Fibroblast of the conjunctiva (primary cell): Measurements from ENCODE around the gene KANSL1L.
A peak's percentile ranks its signal among the peaks of the same experiment; 100 is the strongest.
"Not testable (repeated sequence)": the region's sequence is repeated elsewhere in the genome, so short reads cannot be mapped to it uniquely, and the experiment has no call there.

Experiments used
- DNase-seq: peaks from one replicate; pipeline ENCODE4 v3.0.0-alpha.2; 2010; ENCODE audit warnings: low read depth

KANSL1L gene, protein sequence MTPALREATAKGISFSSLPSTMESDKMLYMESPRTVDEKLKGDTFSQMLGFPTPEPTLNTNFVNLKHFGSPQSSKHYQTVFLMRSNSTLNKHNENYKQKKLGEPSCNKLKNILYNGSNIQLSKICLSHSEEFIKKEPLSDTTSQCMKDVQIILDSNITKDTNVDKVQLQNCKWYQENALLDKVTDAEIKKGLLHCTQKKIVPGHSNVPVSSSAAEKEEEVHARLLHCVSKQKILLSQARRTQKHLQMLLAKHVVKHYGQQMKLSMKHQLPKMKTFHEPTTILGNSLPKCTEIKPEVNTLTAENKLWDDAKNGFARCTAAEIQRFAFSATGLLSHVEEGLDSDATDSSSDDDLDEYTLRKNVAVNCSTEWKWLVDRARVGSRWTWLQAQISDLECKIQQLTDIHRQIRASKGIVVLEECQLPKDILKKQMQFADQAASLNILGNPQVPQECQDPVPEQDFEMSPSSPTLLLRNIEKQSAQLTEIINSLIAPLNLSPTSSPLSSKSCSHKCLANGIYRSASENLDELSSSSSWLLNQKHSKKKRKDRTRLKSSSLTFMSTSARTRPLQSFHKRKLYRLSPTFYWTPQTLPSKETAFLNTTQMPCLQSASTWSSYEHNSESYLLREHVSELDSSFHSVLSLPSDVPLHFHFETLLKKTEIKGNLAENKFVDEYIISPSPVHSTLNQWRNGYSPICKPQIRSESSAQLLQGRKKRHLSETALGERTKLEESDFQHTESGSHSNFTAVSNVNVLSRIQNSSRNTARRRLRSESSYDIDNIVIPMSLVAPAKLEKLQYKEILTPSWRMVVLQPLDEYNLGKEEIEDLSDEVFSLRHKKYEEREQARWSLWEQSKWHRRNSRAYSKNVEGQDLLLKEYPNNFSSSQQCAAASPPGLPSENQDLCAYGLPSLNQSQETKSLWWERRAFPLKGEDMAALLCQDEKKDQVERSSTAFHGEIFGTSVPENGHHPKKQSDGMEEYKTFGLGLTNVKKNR

DNA sequence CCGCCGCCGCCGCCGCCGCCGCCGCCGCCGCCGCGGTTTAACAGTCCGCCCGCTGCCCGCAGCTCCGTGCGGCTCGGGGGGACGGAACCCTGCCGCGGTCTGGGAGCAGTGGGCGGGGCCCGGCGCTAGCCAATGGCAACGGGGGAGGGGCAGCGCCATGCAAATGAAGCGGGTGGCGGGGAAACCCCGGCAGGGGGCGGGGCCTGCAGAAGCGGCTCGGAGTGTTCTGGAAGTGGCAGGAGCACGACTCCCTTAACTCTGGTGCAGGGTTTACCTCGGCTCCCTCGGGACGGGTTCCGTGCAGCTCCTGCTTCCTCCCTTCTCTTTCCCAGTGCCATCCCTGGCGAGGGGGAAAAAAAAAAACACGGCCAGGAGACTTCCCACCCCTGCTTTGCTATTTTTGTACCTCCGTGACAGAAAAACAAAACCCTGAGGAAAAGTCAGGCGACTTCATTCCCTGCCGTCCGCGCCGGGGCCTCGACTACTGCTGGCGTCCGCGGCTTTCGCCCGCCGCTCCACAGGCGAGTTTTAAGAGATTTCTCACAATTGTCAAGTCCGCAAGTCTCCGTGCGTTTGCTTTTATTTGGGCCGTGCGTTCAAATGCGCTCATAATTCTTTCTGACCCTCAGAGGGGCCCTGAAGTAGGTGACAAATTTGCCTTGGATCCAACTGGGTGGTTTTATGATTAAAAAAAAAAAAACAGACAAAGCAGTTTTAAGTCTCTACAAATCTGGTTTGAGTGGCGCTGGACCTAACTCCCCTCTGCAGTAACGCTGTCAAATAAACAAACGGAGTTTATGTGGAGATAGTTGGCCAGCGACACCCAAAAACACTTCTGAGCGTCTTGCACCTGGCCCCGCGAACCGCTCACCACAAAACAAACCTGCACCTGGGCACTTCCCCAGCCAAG lies at the start of gene KANSL1L:
Gene KANSL1L (minus strand): TSS at position 101 of the 910 bp plus-strand sequence. CDS start 16,827 bp downstream, outside the sequence.
- peak; percentile 92 for DNase-seq

GRCh38 chr2:210215120-210215519 lies 43.9 kb upstream of the KANSL1L start:
- no peak for DNase-seq

DNA sequence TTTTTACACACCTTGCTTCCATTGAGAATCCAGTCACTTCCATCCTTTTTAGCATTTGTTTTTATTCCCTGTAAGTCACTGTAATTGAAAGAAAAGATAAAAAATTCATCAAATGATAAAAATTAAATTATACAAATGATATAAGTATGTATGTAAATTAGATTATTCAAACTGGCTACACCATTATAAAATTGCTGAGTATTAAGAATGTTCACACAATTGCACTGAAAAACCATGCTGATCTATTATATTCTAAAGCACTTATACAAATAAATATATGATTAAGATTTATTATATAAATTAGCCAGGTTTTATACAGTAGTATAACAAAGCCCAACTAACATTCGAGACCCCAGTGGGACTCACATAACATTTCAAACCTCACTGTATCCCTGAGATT lies 39.0 kb upstream of the KANSL1L start:
- DNase-seq: no peak

GRCh38 chr2:210207929-210208328 lies 36.7 kb upstream of the KANSL1L start:
- no peak for DNase-seq

GRCh38 chr2:210203558-210203957 lies 32.3 kb upstream of the KANSL1L start:
- DNase-seq: no peak

DNA sequence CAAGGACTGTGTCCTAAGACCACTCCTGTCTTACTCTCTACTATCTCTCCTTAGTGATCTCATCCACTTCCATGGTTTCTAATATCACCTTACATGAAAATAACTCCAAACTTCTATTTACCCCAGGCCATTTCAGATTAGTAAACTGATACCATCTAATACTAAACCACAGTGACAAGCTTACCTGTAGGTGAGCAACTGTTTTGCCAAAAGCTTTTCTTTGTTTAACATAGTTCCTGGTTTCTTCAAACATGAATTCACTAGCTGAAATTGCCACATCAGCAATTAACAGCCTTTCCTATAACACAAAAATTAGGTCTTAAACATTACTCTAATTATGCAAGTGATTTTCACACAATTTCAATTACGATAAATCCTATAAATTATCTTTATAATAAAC lies 31.9 kb upstream of the KANSL1L start:
- no peak for DNase-seq

DNA sequence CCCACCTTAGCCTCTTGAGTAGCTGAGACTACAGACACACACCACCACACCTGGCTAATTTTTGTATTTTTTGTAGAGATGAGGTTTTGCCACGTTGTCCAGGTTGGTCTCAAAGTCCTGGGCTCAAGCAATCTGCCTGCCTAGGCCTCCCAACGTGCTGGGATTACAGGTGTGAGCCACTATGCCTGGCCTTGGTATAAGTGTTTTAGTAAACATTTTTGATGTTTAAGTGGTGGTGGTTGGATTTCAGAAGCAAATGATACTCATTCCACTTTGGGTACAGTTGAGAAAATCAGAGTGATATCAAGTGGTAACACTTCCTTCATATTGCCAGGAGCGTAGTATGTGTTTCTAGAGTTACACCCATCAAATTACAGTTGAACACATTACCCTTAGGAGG lies 28.6 kb upstream of the KANSL1L start:
- no peak for DNase-seq

DNA sequence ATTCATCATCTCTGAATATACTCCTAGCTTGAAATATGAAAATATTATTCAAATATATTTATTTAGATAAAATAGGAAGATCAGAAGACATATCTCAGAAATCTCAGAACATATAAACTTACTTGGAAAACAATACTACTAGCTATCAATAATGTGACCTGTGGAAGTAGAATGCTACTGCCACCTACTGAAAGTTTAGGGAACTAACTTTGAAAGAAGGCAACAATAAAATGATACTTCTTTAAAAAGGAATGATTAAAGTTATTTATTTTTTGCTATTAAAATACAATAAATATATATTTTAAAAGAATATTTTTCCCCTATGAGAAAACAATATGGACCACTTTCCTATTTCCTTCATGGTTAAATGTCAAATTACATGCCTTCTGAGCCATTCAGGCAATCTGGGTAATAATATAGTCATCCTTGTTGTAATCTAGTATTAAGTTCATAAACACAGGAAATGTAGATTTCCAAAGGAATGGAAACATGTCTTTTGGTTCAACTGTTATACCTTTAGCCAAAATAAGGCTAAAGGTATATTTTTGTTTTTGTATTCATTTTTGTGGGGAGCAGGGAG lies 28.1 kb upstream of the KANSL1L start:
- DNase-seq: peak; percentile 18

GRCh38 chr2:210198326-210198725 lies 27.1 kb upstream of the KANSL1L start:
- no peak for DNase-seq

GRCh38 chr2:210197720-210198119 lies 26.5 kb upstream of the KANSL1L start:
- DNase-seq: no peak

- DNase-seq: peak; percentile 42
Observed at GRCh38 chr2:210195101-210195852, 24.1 kb upstream of the KANSL1L start.

- DNase-seq: no peak
Observed at GRCh38 chr2:210190345-210190744, 19.1 kb upstream of the KANSL1L start.

GRCh38 chr2:210189452-210190138 lies 18.4 kb upstream of the KANSL1L start:
- DNase-seq: no peak

DNA sequence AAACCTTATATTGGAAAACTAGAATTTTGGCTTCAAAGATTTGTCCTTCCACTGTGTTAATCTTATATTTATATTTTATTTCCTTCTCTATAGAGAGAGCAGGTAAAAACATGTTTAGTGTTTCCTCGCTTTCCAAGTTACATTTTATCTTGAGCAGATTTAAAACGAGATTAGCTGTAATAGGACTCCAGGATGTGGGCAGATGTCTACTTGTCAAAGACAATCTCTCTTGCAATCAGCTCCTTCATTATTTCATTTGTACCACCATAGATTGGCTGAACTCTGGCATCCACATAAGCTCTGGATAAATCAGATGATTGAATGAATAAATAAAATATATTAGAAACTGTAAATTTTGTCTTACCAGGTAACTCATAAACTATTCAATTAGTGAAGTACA lies 17.5 kb upstream of the KANSL1L start:
- DNase-seq: no peak

DNA sequence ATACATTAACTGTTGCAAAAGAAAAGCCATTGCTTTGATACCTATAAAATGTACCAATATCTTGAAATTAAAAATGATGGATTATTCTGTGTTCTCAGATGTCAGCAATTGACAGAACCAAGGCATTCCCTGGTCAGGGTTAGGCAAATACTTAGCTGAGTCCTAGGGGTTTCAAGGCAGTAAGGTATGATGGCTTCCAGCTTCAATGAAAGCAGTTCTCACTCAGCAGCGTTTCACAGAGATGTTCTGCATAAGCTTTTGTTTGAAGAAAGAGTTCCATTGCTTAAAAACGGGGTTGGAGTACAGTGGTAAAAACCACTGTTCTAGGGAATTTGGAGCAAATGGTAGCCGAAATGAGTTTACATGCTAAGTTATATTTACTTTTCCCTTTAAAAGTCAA lies 17.0 kb upstream of the KANSL1L start:
- no peak for DNase-seq

GRCh38 chr2:210183936-210184335 lies 12.7 kb upstream of the KANSL1L start:
- not testable (repeated sequence) for DNase-seq

- DNase-seq: not testable (repeated sequence)
Observed at GRCh38 chr2:210181606-210182088, 10.4 kb upstream of the KANSL1L start.

DNA sequence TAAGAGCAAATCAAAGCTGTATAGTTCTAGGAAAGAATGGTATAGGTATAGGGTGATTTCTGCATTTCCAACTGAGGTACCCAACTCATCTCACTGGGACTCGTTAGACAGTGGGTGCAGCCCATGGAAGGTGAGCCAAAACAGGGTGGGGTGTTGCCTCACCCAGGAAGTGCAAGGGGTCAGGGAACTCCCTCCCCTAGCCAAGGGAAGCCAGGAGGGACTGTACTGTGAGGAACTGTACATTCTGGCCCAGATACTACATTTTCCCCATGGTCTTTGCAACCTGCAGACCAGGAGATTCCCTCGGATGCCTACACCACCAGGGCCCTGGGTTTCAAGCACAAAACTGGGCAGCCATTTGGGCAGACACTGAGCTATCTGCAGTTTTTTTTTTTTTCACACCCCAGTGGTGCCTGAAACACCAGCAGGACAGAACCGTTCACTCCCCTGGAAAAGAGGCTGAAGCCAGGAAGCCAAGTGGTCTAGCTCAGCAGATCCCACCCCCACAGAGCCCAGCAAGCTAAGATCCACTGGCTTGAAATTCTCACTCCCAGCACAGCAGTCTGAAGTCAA lies 9.9 kb upstream of the KANSL1L start:
- not testable (repeated sequence) for DNase-seq

DNA sequence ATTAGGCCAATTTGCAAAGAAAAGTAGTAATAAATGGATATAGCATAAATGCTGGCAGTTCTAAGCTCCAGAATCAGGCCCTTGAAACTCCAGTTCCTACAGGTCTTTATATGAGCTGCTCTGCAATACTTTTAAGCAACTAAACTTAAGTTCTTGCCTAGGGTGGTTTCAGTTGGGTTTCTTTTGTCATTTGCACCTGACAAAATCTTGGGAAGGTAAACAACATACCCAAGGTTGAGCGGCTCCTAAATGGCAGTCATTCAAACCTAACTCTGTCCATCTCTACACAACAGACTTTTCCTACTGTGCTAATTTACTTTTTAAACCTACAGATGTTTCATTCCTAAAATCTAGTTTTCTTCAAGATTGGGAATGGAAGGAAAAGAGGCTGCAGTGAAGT lies 9.3 kb upstream of the KANSL1L start:
- no peak for DNase-seq
